ENCODE data around the gene HTD2.
A peak's percentile ranks its signal among the peaks of the same experiment; 100 is the strongest.
"Not testable (repeated sequence)": the region's sequence is repeated elsewhere in the genome, so short reads cannot be mapped to it uniquely, and the experiment has no call there.

HTD2 gene

GRCh38 chr3:58305882-58306711, at the start of gene HTD2, which contains the start of gene RPP14:
Gene HTD2, plus strand, starts transcription at chr3:58306520. Its CDS starts 11,094 bp downstream, at chr3:58317614.
Gene RPP14, plus strand, starts transcription at chr3:58306245. Its CDS starts 4,085 bp downstream, at chr3:58310330.
- peak; percentile 94 for DNase-seq (ENCODE audit: low spot score)

DNA sequence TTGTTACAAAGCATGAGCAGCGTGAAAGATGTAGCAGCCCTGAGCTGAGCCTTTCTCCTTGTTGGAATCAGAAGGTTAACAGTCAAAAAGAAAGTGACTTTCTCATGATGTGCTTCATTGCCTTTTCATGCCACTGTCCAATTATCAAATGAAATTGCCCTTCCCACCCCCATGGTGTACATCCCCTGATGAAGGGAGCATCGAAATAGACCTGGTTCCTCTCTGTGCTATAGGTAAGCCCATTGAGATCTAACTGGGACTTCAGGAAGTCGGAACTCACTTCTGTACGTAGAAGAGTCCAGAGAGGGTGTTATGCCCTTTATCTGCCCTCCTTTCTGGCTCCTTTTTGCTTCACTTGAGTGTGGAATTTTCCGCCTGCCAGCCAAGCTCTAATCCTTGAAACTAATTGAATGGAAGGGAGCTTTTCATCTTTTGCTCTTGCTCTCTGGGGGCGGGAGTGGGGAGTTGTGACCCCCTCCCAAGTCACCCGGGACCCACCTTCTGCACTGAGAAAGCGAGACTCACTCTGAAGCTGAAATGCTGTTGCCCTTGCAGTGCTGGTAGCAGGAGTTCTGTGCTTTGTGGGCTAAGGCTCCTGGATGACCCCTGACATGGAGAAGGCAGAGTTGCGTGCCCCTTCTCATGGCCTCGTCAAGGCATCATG, 47.8 kb upstream of the HTD2 start:
- no peak for DNase-seq (ENCODE audit: low spot score)

- peak; percentile 95 for DNase-seq (ENCODE audit: low spot score)
Observed at GRCh38 chr3:58260261-58260731, 46.0 kb upstream of the HTD2 start.

- peak; percentile 48 for DNase-seq (ENCODE audit: low spot score)
Observed at GRCh38 chr3:58260733-58261132, 45.6 kb upstream of the HTD2 start.

GRCh38 chr3:58261954-58262666, 44.2 kb upstream of the HTD2 start:
- DNase-seq (ENCODE audit: low spot score) = no peak

- DNase-seq (ENCODE audit: low spot score) = no peak
Observed at GRCh38 chr3:58266577-58266976, 39.7 kb upstream of the HTD2 start.

GRCh38 chr3:58267543-58267942, 38.8 kb upstream of the HTD2 start:
- not testable (repeated sequence) for DNase-seq (ENCODE audit: low spot score)

- no peak for DNase-seq (ENCODE audit: low spot score)
Observed at GRCh38 chr3:58269356-58269755, 37.0 kb upstream of the HTD2 start.

DNA sequence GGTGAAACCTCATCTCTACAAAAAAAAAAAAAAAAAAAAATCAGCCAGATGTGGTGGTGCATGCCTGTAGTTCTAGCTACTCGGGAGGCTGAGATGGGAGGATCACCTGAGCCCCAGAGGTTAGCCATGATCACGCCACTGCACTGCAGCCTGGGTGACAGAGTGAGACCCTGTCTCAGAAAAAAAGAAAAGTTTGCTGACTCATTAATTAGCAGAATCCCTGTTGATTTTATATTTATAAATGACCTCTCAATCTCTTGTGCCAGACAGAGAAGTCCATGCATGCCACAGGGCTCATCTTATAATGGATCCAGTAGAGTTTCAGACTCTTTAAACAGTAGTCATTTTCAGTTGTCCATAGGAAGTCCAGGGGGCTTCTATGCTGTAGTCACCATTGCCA, 35.8 kb upstream of the HTD2 start:
- DNase-seq (ENCODE audit: low spot score) = no peak

GRCh38 chr3:58271901-58272501, 34.3 kb upstream of the HTD2 start:
- peak; percentile 54 for DNase-seq (ENCODE audit: low spot score)

GRCh38 chr3:58272891-58273290, 33.4 kb upstream of the HTD2 start:
- no peak for DNase-seq (ENCODE audit: low spot score)

DNA sequence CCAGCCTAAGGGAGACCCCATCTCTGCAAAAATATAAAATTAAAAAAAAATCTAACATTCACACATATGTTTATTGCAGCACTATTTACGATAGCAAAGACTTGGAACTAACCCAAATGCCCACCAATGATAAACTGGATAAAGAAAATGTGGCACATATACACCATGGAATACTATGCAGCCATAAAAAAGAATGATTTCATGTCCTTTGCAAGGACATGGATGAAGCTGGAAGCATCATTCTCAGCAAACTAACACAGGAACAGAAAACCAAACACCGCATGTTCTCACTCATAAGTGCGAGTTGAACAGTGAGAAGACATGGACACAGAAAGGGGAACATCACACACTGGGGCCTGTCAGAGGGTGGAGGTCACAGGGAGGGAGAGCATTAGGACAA, 33.0 kb upstream of the HTD2 start:
- not testable (repeated sequence) for DNase-seq (ENCODE audit: low spot score)

DNA sequence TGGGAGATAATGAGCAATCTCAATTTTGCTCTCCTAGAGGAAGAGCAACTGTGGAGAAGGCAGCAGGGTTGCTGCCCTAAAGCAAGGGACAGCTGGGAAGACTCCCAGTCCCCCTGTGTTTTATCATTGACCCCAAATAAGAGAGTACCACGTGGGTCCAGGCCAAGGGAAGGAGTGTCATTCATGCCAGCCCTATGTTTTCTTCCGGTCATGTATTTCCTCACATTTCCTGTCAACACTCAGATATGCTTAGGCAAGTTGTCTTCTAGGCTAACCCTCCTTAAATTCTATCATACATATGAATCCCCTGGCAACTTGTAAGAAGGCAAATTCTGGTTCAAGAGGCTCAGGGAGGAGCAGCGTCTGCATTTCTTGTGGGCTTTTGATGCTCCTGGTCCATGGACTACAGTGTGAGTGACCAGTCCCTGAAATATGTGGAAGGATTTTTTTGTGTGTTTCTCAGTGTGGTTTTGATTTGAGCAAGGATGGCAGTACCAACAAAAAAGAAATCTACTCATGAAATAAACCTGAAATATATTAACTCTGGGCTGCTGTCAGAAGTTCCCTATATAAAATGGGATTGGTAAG, 32.2 kb upstream of the HTD2 start:
- DNase-seq (ENCODE audit: low spot score) = no peak

- DNase-seq (ENCODE audit: low spot score) = no peak
Observed at GRCh38 chr3:58281069-58281468, 25.3 kb upstream of the HTD2 start.

GRCh38 chr3:58285334-58285733, 21.0 kb upstream of the HTD2 start:
- no peak for DNase-seq (ENCODE audit: low spot score)

GRCh38 chr3:58287354-58287753, 19.0 kb upstream of the HTD2 start:
- DNase-seq (ENCODE audit: low spot score) = no peak

DNA sequence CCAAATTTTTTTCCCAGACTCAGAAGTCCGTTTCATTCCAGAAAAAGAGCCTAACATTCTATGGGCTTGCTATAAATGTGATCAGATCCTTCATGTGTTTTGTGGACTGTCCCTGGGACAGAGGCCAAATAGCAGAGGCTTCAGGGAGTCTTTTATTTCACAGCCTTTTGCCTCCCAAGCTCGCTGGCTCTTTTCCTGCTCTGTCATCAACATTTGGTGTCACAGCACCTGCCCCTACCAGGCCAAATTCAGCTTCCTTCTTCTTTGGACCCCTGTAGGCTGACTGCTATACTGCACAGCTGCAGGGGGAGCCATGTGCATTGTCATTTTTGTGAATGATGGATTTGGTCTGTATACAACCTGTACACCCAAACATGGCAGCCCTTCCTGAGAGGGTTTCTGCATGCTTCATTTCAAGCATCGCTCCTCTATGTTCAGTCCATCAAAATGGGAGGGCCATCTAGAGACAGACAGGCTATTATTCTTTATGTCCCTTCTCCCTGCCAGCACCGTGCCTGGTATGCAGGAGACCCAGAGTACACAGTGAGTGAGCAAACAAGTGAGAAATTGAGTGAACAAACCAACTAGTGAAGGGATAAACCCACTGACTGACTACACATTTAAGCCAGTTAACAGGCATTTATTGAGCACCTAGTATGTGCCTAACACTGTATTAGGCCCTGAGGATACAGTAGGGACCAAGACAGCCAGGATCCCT, 18.1 kb upstream of the HTD2 start:
- no peak for DNase-seq (ENCODE audit: low spot score)

- not testable (repeated sequence) for DNase-seq (ENCODE audit: low spot score)
Observed at GRCh38 chr3:58288964-58289613, 17.2 kb upstream of the HTD2 start.

DNA sequence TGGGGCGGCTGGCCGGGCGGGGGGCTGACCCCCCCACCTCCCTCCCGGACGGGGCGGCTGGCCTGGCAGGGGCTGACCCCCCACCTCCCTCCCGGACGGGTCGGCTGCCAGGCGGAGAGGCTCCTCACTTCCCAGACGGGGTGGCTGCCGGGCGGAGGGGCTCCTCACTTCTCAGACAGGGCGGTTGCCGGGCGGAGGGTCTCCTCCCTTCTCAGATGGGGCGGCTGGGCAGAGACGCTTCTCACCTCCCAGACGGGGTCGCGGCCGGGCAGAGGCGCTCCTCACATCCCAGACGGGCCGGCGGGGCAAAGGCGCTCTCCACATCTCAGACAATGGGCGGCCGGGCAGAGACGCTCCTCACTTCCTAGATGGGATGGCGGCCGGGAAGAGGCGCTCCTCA, 15.9 kb upstream of the HTD2 start:
- not testable (repeated sequence) for DNase-seq (ENCODE audit: low spot score)

DNA sequence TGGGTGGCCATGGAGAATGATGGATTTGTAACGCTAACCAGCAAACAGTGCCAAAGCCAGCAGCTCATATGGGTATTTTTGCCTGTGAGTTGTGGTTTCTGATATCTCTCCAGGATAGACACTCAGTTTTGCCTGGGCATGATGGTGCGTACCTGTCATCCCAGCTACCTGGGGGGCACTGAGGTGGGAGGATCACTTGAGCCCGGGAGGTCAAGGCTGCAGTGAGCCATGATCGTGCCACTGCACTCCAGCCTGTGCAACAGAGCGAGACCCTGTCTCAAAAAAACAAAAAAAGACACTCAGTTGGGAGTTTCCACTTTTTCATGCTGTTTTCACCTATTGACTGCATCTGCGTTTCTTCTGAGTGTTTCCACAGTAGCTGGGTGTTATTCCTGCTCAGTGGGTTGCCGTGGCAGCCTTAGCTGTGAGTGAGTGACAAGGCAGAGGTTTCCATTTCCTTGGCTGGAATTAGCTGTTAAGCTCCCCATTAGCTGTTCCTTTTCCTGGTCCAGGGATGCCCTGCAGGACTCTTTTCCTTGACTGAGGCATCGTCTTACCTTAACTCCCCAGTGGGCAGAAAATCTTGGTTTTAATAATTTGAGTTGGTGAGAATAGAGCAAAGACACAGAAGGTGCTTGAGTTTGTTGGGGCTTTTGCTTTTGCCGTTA, 14.5 kb upstream of the HTD2 start:
- no peak for DNase-seq (ENCODE audit: low spot score)

Data from SW480 (cell line).